IMR-90 (cell line): ENCODE data around the gene ZNF277. TPM values are rescaled to one million over a fixed set of nuclear protein-coding genes. Genes with fewer than 3 reads are reported as not detected.

ENCODE experiments used
- ATAC-seq: fragments of 200-7000 bp; cut with Tn5 transposase; 2 replicates; pipeline ENCODE4 v1.9.1; 2020; ENCODE audit warnings: low read depth, mild to moderate bottlenecking, moderate library complexity
- BruUV-seq: library from RNA; stranded (reverse); fragments of 400-500 nt; replicated peaks from 2 replicates; lab custom pipeline; 2021; lab: Mats Ljungman, UMichigan
- CTCF ChIA-PET: fragments of 300-600 bp; formaldehyde crosslinking; extraction: SDS; loops from one replicate; lab custom pipeline; 2021; ENCODE audit warnings: antibody characterized with exemption; lab: Yijun Ruan, JAX
- POLR2A ChIA-PET: fragments of 300-600 bp; sonication (Branson Sonifier 250); formaldehyde crosslinking; loops from one replicate; lab custom pipeline; 2022; ENCODE audit warnings: antibody characterized with exemption; ENCODE audit not compliant: unreplicated experiment; lab: Charles Lee
- DNase-seq: peaks from one replicate; pipeline ENCODE4 v3.0.0; 2013
- H2AFZ ChIP-seq: replicated peaks from 2 replicates; pipeline ENCODE3; 2013; ENCODE audit warnings: low read length, mild to moderate bottlenecking; ENCODE audit not compliant: poor library complexity
- H2AK5ac ChIP-seq: 2 replicates; pipeline ENCODE4 v1.6.1; 2013; ENCODE audit warnings: low read depth, low read length, inconsistent platforms
- H2AK9ac ChIP-seq: replicated peaks from 2 replicates; pipeline ENCODE3; 2013; ENCODE audit warnings: mild to moderate bottlenecking, low read depth, low read length, moderate library complexity; ENCODE audit not compliant: poor library complexity
- H2BK120ac ChIP-seq: 2 replicates; pipeline ENCODE4 v1.6.1; 2013; ENCODE audit warnings: low read depth, low read length, inconsistent platforms
- H2BK15ac ChIP-seq: 3 replicates; pipeline ENCODE4 v1.6.1; 2013; ENCODE audit warnings: low read depth, low read length, inconsistent platforms
- H2BK20ac ChIP-seq: 2 replicates; pipeline ENCODE4 v1.6.1; 2013; ENCODE audit warnings: low read depth, mild to moderate bottlenecking, inconsistent platforms, low read length, moderate library complexity
- H2BK5ac ChIP-seq: 2 replicates; pipeline ENCODE4 v1.6.1; 2013; ENCODE audit warnings: mild to moderate bottlenecking, low read depth, low read length, inconsistent platforms; ENCODE audit not compliant: poor library complexity, severe bottlenecking
- H3K14ac ChIP-seq: replicated peaks from 2 replicates; pipeline ENCODE4 v1.6.1; 2013; ENCODE audit warnings: low read depth, low read length, inconsistent platforms
- H3K18ac ChIP-seq: 2 replicates; pipeline ENCODE4 v1.6.1; 2013; ENCODE audit warnings: low read depth, low read length, control low read depth
- H3K23ac ChIP-seq: 2 replicates; pipeline ENCODE4 v1.6.1; 2013; ENCODE audit warnings: low read depth, low read length, inconsistent platforms
- H3K27ac ChIP-seq: 2 replicates; pipeline ENCODE4 v1.5.1; 2013; ENCODE audit warnings: mild to moderate bottlenecking, control low read depth, low read length; ENCODE audit not compliant: insufficient read depth
- H3K27me3 ChIP-seq: 2 replicates; pipeline ENCODE4 v1.6.1; 2013; ENCODE audit warnings: low read length; ENCODE audit not compliant: control insufficient read depth, insufficient read depth
- H3K36me3 ChIP-seq: 2 replicates; pipeline ENCODE4 v1.6.1; 2013; ENCODE audit warnings: low read length, mixed read lengths; ENCODE audit not compliant: control insufficient read depth, insufficient read depth
- H3K4ac ChIP-seq: 2 replicates; pipeline ENCODE4 v1.6.1; 2013; ENCODE audit warnings: low read depth, low read length, inconsistent platforms
- H3K4me1 ChIP-seq: 2 replicates; pipeline ENCODE4 v1.6.1; 2013; ENCODE audit warnings: low read length, mixed read lengths; ENCODE audit not compliant: control insufficient read depth, insufficient read depth
- H3K4me2 ChIP-seq: 2 replicates; pipeline ENCODE4 v1.6.1; 2013; ENCODE audit warnings: low read depth, mild to moderate bottlenecking, control low read depth, low read length, moderate library complexity
- H3K4me3 ChIP-seq: 2 replicates; pipeline ENCODE4 v1.5.1; 2013; ENCODE audit warnings: low read depth, mild to moderate bottlenecking, control low read depth, low read length, moderate library complexity; ENCODE audit not compliant: insufficient read depth
- H3K56ac ChIP-seq: 2 replicates; pipeline ENCODE4 v1.6.1; 2013; ENCODE audit warnings: low read length, inconsistent platforms; ENCODE audit not compliant: insufficient read depth; ENCODE audit errors: extremely low read depth
- H3K79me1 ChIP-seq, 2 experiments: 2 replicates each; pipeline ENCODE4 v1.6.1; 2013; ENCODE audit warnings: low read length in 2 of 2, inconsistent platforms in 1 of 2, low read depth in 1 of 2
- H3K9ac ChIP-seq: 2 replicates; pipeline ENCODE4 v1.6.1; 2013; ENCODE audit warnings: low read depth, low read length, control low read depth
- H3K9me1 ChIP-seq: 2 replicates; pipeline ENCODE4 v1.6.1; 2013; ENCODE audit warnings: low read length, inconsistent platforms; ENCODE audit not compliant: insufficient read depth
- H3K9me3 ChIP-seq: 2 replicates; pipeline ENCODE4 v1.6.1; 2013; ENCODE audit warnings: low read length; ENCODE audit not compliant: control insufficient read depth, insufficient read depth
- H4K20me1 ChIP-seq: 2 replicates; pipeline ENCODE4 v1.6.1; 2013; ENCODE audit warnings: low read length, inconsistent platforms; ENCODE audit not compliant: insufficient read depth
- H4K5ac ChIP-seq: 2 replicates; pipeline ENCODE4 v1.6.1; 2013; ENCODE audit warnings: mild to moderate bottlenecking, low read depth, low read length, control low read depth
- H4K8ac ChIP-seq, 2 experiments: 2 replicates each; pipeline ENCODE4 v1.6.1; 2013; ENCODE audit warnings: low read depth in 2 of 2, low read length in 2 of 2, control low read depth in 1 of 2, inconsistent platforms in 1 of 2
- H4K91ac ChIP-seq: 2 replicates; pipeline ENCODE4 v1.6.1; 2013; ENCODE audit warnings: low read depth, low read length, inconsistent platforms; ENCODE audit not compliant: insufficient read depth
- NFE2L2 ChIP-seq: fragments of 150-350 bp; IDR thresholded peaks from 2 replicates; pipeline ENCODE4 v1.6.1; 2016; ENCODE audit warnings: low read depth, mild to moderate bottlenecking, low read length
- RCOR1 ChIP-seq: IDR thresholded peaks from 2 replicates; pipeline ENCODE4 v1.6.1; 2012; ENCODE audit warnings: mild to moderate bottlenecking, low read length, improper control_type of control experiment; ENCODE audit not compliant: insufficient replicate concordance
- WGBS, 2 experiments: methylation state at CpG; one replicate each; pipeline versions ENCODE4 v1.1.5 to v1.1.7; 2013; ENCODE audit warnings: missing lambda C conversion rate in 2 of 2; ENCODE audit not compliant: insufficient read length in 1 of 2; ENCODE audit errors: extremely low coverage in 2 of 2; 5-methylcytosine and 5-hydroxymethylcytosine counted together
- dilution Hi-C: fragments of 300-500 bp; cut with HindIII; formaldehyde crosslinking; loops from one replicate; pipeline ENCODE4 v1.14.3; 2018; ENCODE audit warnings: low sequenced_read_pairs; ENCODE audit not compliant: unreplicated experiment
- in situ Hi-C: fragments of 300-500 bp; cut with MboI; formaldehyde crosslinking; loops from 3 replicates; pipeline ENCODE4 v1.14.3; 2019; ENCODE audit warnings: low sequenced_read_pairs, inconsistent platforms, mixed read lengths
- intact Hi-C: fragments of 100-400 bp; cut with micrococcal nuclease; formaldehyde crosslinking; loops from 2 replicates; pipeline ENCODE4 v1.10.0; 2022
- polyA plus RNA-seq, 3 experiments: library from polyadenylated mRNA; depleted of rRNA; stranded (reverse); fragments of >200 nt; gene quantifications; 2 replicates each; pipeline ENCODE4 v1.2.3, GENCODE V29; 2012; ENCODE audit warnings: low replicate concordance in 1 of 3
- total RNA-seq: library from RNA; depleted of rRNA; stranded (reverse); fragments of >200 nt; gene quantifications from 2 replicates; pipeline ENCODE4 v1.2.3, GENCODE V29; 2012

ZNF277 gene
- total and polyA plus RNA-seq, 2 of the 4 experiments (the other 2 are of a cell fraction), result 7.3 to 21.3 TPM

DNA sequence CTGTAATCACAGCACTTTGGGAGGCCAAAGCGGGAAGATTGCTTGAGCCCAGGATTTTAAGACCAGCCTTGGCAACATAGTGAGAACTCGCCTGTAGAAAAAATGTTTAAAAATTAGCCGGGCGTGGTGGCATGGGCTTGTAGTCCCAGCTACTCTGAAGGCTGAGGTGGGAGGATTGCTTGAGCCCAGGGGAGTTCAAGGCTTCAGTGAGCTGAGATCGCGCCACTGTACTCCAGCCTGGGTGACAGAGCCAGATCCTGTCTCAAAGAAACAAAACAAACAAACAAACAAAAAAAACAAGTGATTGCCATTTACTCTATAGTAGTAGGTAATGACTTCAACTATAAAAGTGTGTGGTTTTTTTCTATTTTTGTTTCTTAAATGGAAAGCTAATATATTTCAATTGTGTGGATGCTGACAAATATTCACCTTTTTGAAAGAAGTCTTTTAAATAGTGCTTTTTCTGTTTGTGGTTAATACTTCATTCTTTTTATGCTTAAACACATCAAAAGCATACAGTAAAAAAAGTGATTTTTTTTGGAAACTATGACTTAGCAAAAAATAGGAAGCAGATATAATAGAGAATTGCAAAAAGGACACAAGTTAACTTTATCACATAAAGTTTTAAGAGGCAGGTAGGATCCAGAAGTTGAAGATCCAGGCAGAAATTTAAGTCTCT is 48.4 kb downstream of the ZNF277 start:
- Histone ChIP-seq H4K8ac (no peak overlapping the region), H3K23ac (no peak overlapping the region), H2AK5ac (no peak overlapping the region), H2BK20ac (no peak overlapping the region), H2BK15ac (no peak overlapping the region), H4K91ac (no peak overlapping the region), H3K36me3 (no peaks in the 10 kb centered on the region), H3K4me3 (no peak overlapping the region), H3K56ac (no peak overlapping the region), H3K4me1 (no peaks in the 10 kb centered on the region), H3K9ac (no peak overlapping the region), H3K14ac (no peak overlapping the region), H3K27me3 (no peaks in the 10 kb centered on the region), H3K4me2 (no peak overlapping the region), H2AK9ac (no peak overlapping the region), H2AFZ (no peak overlapping the region), H2BK120ac (no peak overlapping the region), H2BK5ac (no peak overlapping the region), H3K9me1 (peaks cover 3% of the 10 kb centered on the region; the same call in 1 of the 2 replicates), H3K27ac (no peak overlapping the region), H4K5ac (no peak overlapping the region), H3K79me1 (peaks cover 15 to 17% of the 10 kb centered on the region in 2 experiments), H3K4ac (no peak overlapping the region), H3K9me3 (no peaks in the 10 kb centered on the region), H3K18ac (no peak overlapping the region), H4K20me1 (peaks cover 7% of the 10 kb centered on the region; the same call in 1 of the 2 replicates)
- in situ Hi-C loops (no loop called here), intact Hi-C loops (no loop called here), dilution Hi-C loops (no loop called here)
- BruUV-seq, result no TSS peak
- ChIA-PET POLR2A (no interaction called here), CTCF (no interaction called here)
- TF ChIP-seq NFE2L2 (peak; percentile 5; the same call in 1 of the 2 replicates), RCOR1 (no peak)
- no peak for ATAC-seq
- 100% methylated on average over 1 of the region's 6 CpGs; no CpG with 5 or more reads in 1 of the 2 experiments for WGBS, 2 experiments
- no peak for DNase-seq
